Activated CD4-positive, alpha-beta T cell treated with anti-CD3 and anti-CD28 coated beads, Interleukin-2, amount 10 ng/mL, durations not matched to agents 7 days and 5 days (primary cell): ENCODE data around the gene SPINDOC. TPM values are rescaled to one million over a fixed set of nuclear protein-coding genes. Genes with fewer than 3 reads are reported as not detected.

Experiments used
- CTCF ChIA-PET: fragments of 350-600 bp; sonication (Branson Sonifier 250); formaldehyde crosslinking; loops from one replicate; lab custom pipeline; 2021; ENCODE audit warnings: antibody characterized with exemption; lab: Charles Lee
- POLR2A ChIA-PET: fragments of 350-600 bp; sonication (Branson Sonifier 250); formaldehyde crosslinking; loops from one replicate; lab custom pipeline; 2021; ENCODE audit warnings: antibody characterized with exemption; lab: Charles Lee
- DNase-seq: peaks from one replicate; pipeline ENCODE4 v3.0.0-alpha.2; 2020
- H3K27ac Mint-ChIP-seq: one replicate; pipeline ENCODE4 v1.8.0; 2021; ENCODE audit warnings: mild to moderate bottlenecking, moderate library complexity, mixed read lengths
- H3K27me3 Mint-ChIP-seq: one replicate; pipeline ENCODE4 v1.8.0; 2021; ENCODE audit warnings: mixed read lengths
- H3K36me3 Mint-ChIP-seq: one replicate; pipeline ENCODE4 v1.8.0; 2021; ENCODE audit warnings: low read depth, mixed read lengths
- H3K4me1 Mint-ChIP-seq: one replicate; pipeline ENCODE4 v1.8.0; 2021; ENCODE audit warnings: mixed read lengths
- H3K4me3 Mint-ChIP-seq: one replicate; pipeline ENCODE4 v1.8.0; 2021; ENCODE audit warnings: mild to moderate bottlenecking, moderate library complexity, mixed read lengths
- H3K9me3 Mint-ChIP-seq: one replicate; pipeline ENCODE4 v1.8.0; 2021; ENCODE audit warnings: mixed read lengths
- total RNA-seq, 2 experiments: library from RNA; stranded (reverse); gene quantifications; one replicate each; pipeline ENCODE4 v1.2.3, GENCODE V29; 2021

The SPINDOC gene
- total RNA-seq, 2 experiments from 2014 or later, result 38.4 to 40.7 TPM

- Mint-ChIP-seq H3K27me3 (no peaks in the 10 kb centered on the region), H3K9me3 (no peaks in the 10 kb centered on the region), H3K4me1 (peaks cover 3% of the 10 kb centered on the region), H3K27ac (no peak overlapping the region), H3K4me3 (no peak overlapping the region), H3K36me3 (peaks cover 32% of the 10 kb centered on the region)
- POLR2A ChIA-PET, result interaction anchor here (0.6 kb wide), 1 partner anchor 198 kb away, joined by 3 read pairs; no protein-coding TSS in a partner anchor
- CTCF ChIA-PET, result interaction anchor here (0.7 to 2.6 kb wide), 2 partner anchors 11 to 95 kb away, joined by 3 to 10 read pairs; no protein-coding TSS in a partner anchor
- DNase-seq, result no peak
Observed at GRCh38 chr11:63826471-63827190, 13.4 kb downstream of the SPINDOC start.

DNA sequence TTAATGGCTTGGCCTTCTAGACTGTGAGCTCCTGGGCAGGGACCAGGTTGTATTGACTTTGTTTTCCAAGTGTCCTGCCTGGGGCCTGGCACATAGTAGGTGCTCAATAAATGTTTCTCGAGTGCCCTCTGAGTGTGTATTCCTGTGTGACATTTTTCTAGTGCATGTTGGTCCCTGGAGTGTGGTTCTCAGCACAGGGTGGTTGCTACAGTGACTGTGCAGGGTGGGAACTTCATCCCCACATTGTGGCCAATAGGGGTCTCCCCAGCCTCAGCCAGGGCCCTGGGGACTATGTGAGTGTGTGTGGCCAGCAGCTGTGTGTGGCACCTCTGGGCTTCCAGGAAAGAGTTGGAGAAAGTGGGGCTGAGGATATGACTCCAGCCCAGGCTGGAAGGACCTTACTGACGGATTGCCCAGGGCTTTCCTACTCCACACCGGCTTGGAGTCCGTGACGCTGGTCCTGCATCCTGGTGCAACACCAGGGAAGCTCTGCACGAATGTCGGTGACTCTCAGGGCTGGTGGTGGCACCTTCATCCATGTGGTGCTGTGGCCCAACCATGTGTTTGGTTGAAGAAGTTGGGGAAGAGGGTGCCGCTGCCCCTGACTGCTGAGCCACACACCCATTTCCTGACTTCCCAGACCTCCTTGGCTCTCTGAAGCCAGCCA lies 16.7 kb downstream of the SPINDOC start:
- H3K27ac Mint-ChIP-seq, result no peak overlapping the region
- ChIA-PET CTCF (interaction anchor here (1.2 to 2.2 kb wide), 2 partner anchors 9 to 12 kb away, joined by 4 to 5 read pairs; partner anchors contain the start of gene MARK2), POLR2A (no interaction called here)
- H3K27me3 Mint-ChIP-seq, result no peaks in the 10 kb centered on the region
- H3K4me1 Mint-ChIP-seq, result peaks cover 11% of the 10 kb centered on the region
- no peak overlapping the region for H3K4me3 Mint-ChIP-seq
- DNase-seq, result no peak
- peaks cover 11% of the 10 kb centered on the region for H3K36me3 Mint-ChIP-seq
- H3K9me3 Mint-ChIP-seq, result no peaks in the 10 kb centered on the region

- no peak overlapping the region for H3K4me3 Mint-ChIP-seq
- ChIA-PET CTCF (interaction anchor here (0.6 kb wide), 1 partner anchor 149 kb away, joined by 3 read pairs; no protein-coding TSS in a partner anchor), POLR2A (no interaction called here)
- H3K27me3 Mint-ChIP-seq, result no peaks in the 10 kb centered on the region
- DNase-seq, result no peak
- H3K36me3 Mint-ChIP-seq, result peaks cover 4% of the 10 kb centered on the region
- H3K4me1 Mint-ChIP-seq, result peaks cover 14% of the 10 kb centered on the region
- H3K27ac Mint-ChIP-seq, result no peak overlapping the region
- H3K9me3 Mint-ChIP-seq, result no peaks in the 10 kb centered on the region
Observed at GRCh38 chr11:63831326-63831725, 18.1 kb downstream of the SPINDOC start.

DNA sequence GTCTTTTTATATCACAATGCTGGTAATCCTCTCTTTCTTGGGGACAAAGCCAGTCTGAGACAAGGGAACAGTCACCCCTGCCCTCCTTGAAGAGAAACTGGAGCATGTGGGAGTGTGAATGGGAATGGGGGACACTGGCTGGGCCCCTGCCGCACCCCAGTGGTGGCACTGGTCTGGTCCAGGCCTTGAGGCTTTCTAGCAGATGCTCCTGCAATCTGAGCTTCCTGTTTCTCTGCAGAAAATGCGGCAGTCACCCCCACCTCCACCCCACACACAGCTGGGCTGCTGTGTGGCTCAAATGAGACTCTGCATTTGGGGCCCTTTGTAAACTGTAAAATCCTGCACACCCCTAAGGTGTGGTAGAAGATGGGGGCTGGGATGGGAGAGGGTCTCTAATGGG lies 19.1 kb downstream of the SPINDOC start:
- peaks cover 4% of the 10 kb centered on the region for H3K36me3 Mint-ChIP-seq
- DNase-seq, result no peak
- ChIA-PET POLR2A (no interaction called here), CTCF (interaction anchor here (0.6 kb wide), 1 partner anchor 687 kb away, joined by 7 read pairs; no protein-coding TSS in a partner anchor)
- H3K4me3 Mint-ChIP-seq, result no peak overlapping the region
- H3K27me3 Mint-ChIP-seq, result no peaks in the 10 kb centered on the region
- H3K9me3 Mint-ChIP-seq, result no peaks in the 10 kb centered on the region
- H3K4me1 Mint-ChIP-seq, result peaks cover 19% of the 10 kb centered on the region
- no peak overlapping the region for H3K27ac Mint-ChIP-seq

- Mint-ChIP-seq H3K27ac (no peak overlapping the region), H3K27me3 (no peaks in the 10 kb centered on the region), H3K36me3 (peaks cover 4% of the 10 kb centered on the region), H3K4me3 (no peak overlapping the region), H3K9me3 (no peaks in the 10 kb centered on the region), H3K4me1 (peaks cover 26% of the 10 kb centered on the region)
- ChIA-PET CTCF (interaction anchor here (0.6 kb wide), 1 partner anchor 688 kb away, joined by 7 read pairs; no protein-coding TSS in a partner anchor), POLR2A (no interaction called here)
- no peak for DNase-seq
Observed at GRCh38 chr11:63833048-63833447, 19.8 kb downstream of the SPINDOC start.

GRCh38 chr11:63834535-63835157 lies 21.4 kb downstream of the SPINDOC start:
- ChIA-PET CTCF (interaction anchor here (1.0 to 1.1 kb wide), 2 partner anchors 15 to 116 kb away, joined by 3 to 4 read pairs; no protein-coding TSS in a partner anchor), POLR2A (no interaction called here)
- no peak overlapping the region for H3K4me3 Mint-ChIP-seq
- no peaks in the 10 kb centered on the region for H3K27me3 Mint-ChIP-seq
- H3K27ac Mint-ChIP-seq, result no peak overlapping the region
- H3K36me3 Mint-ChIP-seq, result peaks cover 2% of the 10 kb centered on the region
- no peaks in the 10 kb centered on the region for H3K9me3 Mint-ChIP-seq
- H3K4me1 Mint-ChIP-seq, result peaks cover 29% of the 10 kb centered on the region
- no peak for DNase-seq

DNA sequence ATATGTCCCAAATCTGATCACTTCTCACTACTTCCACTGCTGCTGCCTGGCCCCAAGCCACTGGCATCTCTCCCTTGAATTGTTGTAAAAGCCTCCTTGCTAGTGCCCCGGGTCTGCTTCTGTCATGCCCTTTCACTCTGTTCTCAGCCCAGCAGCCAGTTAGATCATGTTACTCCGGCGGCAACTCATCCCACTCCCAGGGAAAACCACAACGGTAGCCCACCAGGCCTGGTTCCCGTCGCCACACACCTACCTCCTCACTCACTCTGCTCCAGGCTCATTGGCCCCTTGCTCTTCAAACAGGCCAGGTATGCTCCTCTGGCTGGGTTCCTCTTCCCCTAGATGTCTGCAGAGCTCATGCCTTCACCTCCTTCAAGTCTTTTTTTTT lies 21.9 kb downstream of the SPINDOC start:
- POLR2A ChIA-PET, result no interaction called here

GRCh38 chr11:63837027-63837688 lies 23.9 kb downstream of the SPINDOC start:
- peaks cover 46% of the 10 kb centered on the region for H3K4me1 Mint-ChIP-seq
- peaks cover 21% of the 10 kb centered on the region for H3K36me3 Mint-ChIP-seq
- no peaks in the 10 kb centered on the region for H3K27me3 Mint-ChIP-seq
- DNase-seq, result peak; percentile 86
- ChIA-PET POLR2A (no interaction called here), CTCF (interaction anchor here (0.6 to 4.1 kb wide), 32 partner anchors 8 to 361 kb away, joined by 3 to 29 read pairs (median 4); partner anchors contain the start of genes NAA40 and SPINDOC)
- peak overlapping the region; percentile 92 for H3K27ac Mint-ChIP-seq
- H3K4me3 Mint-ChIP-seq, result peak overlapping the region; percentile 6
- no peaks in the 10 kb centered on the region for H3K9me3 Mint-ChIP-seq

More for the DNA sequence above, 21.9 kb downstream of the SPINDOC start:
- Mint-ChIP-seq H3K4me1 (peaks cover 29% of the 10 kb centered on the region), H3K27me3 (no peaks in the 10 kb centered on the region), H3K36me3 (peaks cover 6% of the 10 kb centered on the region), H3K4me3 (no peak overlapping the region), H3K9me3 (no peaks in the 10 kb centered on the region), H3K27ac (no peak overlapping the region)
- DNase-seq, result no peak
- CTCF ChIA-PET, result interaction anchor here (0.6 to 1.1 kb wide), 5 partner anchors 16 to 318 kb away, joined by 3 to 6 read pairs (median 3); no protein-coding TSS in a partner anchor

DNA sequence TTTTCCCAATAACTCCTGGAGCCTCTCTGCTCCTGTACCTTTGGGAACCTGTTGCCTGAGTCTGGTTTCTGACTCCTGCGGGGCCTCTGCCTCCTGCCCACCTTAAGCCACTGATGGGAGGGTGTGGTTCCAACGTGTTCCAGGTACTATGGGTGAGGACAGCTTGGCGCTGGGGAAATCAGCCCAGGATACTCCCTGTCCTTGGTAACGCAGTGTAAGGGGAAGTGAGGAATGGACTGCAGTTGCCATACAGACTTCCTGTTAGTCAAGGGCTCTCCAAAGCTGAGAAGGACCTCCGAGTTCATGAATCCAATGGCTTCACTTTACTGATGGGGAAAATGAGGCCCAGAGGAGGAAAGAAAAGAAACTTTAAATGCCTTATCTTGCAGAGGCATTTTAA lies 24.5 kb downstream of the SPINDOC start:
- no peaks in the 10 kb centered on the region for H3K9me3 Mint-ChIP-seq
- H3K36me3 Mint-ChIP-seq, result peaks cover 23% of the 10 kb centered on the region
- DNase-seq, result no peak
- ChIA-PET CTCF (interaction anchor here (0.6 to 4.1 kb wide), 26 partner anchors 8 to 360 kb away, joined by 3 to 29 read pairs (median 4); partner anchors contain the start of genes NAA40 and SPINDOC), POLR2A (interaction anchor here (1.0 kb wide), 1 partner anchor 108 kb away, joined by 3 read pairs; no protein-coding TSS in a partner anchor)
- peaks cover 47% of the 10 kb centered on the region for H3K4me1 Mint-ChIP-seq
- no peaks in the 10 kb centered on the region for H3K27me3 Mint-ChIP-seq
- H3K4me3 Mint-ChIP-seq, result peak overlapping the region; percentile 82
- peak overlapping the region; percentile 92 for H3K27ac Mint-ChIP-seq

DNA sequence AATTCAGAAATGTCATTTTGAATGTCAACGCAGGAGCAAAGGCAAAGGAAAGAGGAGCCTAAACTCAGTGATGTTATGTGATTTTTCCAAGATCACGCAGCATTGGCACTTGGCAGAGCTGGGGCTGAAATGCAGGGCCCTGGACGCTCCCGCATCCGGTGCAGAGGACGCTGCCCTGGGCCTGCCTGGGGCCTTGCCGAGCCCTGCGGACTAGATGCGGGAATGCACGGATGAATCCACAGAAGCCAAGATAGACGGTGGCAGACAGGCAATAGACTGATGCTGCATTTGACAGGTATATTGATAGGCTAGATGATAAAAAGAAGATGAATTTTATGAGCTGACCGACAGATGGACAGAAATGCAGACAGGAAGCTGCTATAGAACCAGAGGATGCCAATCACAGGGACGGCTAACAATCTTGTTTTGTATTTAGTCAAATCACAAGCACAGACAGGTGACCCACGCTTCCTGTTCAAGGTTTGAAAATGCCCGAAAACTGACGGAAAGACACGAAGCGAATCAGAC lies 25.0 kb downstream of the SPINDOC start:
- H3K4me3 Mint-ChIP-seq, result peak overlapping the region; percentile 82
- peaks cover 52% of the 10 kb centered on the region for H3K4me1 Mint-ChIP-seq
- peak overlapping the region; percentile 92 for H3K27ac Mint-ChIP-seq
- POLR2A ChIA-PET, result interaction anchor here (0.7 to 1.0 kb wide), 3 partner anchors 50 to 259 kb away, joined by 3 to 5 read pairs (median 3); no protein-coding TSS in a partner anchor
- no peaks in the 10 kb centered on the region for H3K9me3 Mint-ChIP-seq
- H3K27me3 Mint-ChIP-seq, result no peaks in the 10 kb centered on the region
- DNase-seq, result no peak
- peaks cover 28% of the 10 kb centered on the region for H3K36me3 Mint-ChIP-seq
- CTCF ChIA-PET, result interaction anchor here (0.6 to 4.1 kb wide), 21 partner anchors 8 to 244 kb away, joined by 3 to 29 read pairs (median 5); partner anchors contain the start of gene NAA40

DNA sequence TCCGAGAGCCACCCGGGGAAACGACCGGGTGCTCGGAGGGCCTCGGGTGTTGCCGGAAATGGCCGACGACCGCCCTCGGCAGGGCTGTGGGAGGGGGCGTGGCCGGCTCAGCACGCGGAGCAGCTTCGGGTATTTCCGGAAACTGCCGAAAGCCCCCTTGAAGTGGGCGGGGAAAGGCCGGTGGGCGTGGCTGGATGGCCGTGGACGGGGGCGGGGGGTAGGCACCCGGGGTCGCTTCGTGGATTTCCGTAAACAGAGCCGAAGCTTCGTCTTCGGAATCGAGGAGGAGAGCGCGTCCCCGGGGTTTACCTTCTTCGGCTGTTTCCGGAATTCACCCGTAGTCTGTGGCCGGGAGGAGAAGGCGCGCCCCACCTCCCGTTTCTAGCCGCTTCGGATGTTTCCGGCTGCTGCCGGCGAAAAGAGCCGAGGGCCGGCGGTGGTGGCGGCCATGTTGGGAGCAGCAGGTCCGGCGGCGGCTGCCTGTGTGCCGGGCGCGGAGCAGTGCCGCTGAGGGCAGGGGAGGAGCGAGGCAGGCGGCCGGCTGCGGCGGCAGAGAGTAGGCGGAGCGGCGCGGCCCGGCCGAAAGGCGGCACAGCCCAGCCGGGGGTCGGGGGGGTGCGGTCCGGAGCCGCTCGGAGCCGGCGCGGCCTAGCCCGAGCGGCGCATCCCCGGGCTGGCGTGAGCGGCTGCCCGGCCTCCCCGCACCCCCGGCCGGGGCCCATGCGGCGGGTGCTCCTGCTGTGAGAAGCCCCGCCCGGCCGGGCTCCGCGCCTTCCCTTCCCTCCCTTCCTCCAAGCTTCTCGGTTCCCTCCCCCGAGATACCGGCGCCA lies 25.6 kb downstream of the SPINDOC start, which contains the start of gene MARK2:
Gene MARK2 (plus strand): TSS at position 433 of the 830 bp plus-strand sequence. CDS start 397 bp downstream, at position 830.
- H3K27me3 Mint-ChIP-seq, result no peaks in the 10 kb centered on the region
- peak within 1 kb of the TSS; percentile 82 for H3K4me3 Mint-ChIP-seq
- H3K36me3 Mint-ChIP-seq, result peaks cover 32% of the 10 kb centered on the region
- peaks cover 57% of the 10 kb centered on the region for H3K4me1 Mint-ChIP-seq
- peak; percentile 99 for DNase-seq
- H3K27ac Mint-ChIP-seq, result peak within 1 kb of the TSS; percentile 92
- CTCF ChIA-PET, result interaction anchor here (0.5 to 4.1 kb wide), 14 partner anchors 9 to 332 kb away, joined by 3 to 29 read pairs (median 4); no protein-coding TSS in a partner anchor
- POLR2A ChIA-PET, result interaction anchor here (0.7 to 1.0 kb wide), 3 partner anchors 49 to 258 kb away, joined by 3 to 5 read pairs (median 3); no protein-coding TSS in a partner anchor
- H3K9me3 Mint-ChIP-seq, result no peaks in the 10 kb centered on the region
